HG03565 (cell line): ENCODE data around the gene SRD5A1.
"Not testable (repeated sequence)": the region's sequence is repeated elsewhere in the genome, so short reads cannot be mapped to it uniquely, and the experiment has no call there.

Experiments
- ATAC-seq: cut with Tn5 transposase; IDR thresholded peaks from one replicate; pipeline ENCODE4 v1.9.1; 2021; ENCODE audit warnings: mild to moderate bottlenecking, moderate library complexity; ENCODE audit not compliant: unreplicated experiment

The SRD5A1 gene

DNA sequence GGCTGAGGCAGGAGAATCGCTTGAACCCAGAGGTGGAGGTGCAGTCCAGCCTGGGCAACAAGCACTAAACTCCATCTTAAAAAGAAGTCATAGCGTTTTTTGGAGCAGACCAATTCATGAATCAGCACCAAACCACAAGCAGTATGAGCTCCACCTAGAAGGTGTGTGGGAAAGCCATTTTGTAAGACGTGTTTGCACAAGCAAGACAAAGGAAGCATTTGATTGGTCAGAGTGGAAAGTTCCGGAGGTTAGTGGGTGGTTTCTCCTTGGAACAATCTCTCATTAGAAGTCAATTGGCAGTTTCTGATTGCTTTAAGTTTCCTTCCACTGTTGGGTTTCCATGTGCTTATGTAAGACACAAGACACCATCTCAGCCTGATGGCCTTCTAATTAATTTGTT, 5.0 kb downstream of the SRD5A1 start:
- no peak for ATAC-seq

GRCh38 chr5:6642655-6643054, 9.4 kb downstream of the SRD5A1 start:
- no peak for ATAC-seq

DNA sequence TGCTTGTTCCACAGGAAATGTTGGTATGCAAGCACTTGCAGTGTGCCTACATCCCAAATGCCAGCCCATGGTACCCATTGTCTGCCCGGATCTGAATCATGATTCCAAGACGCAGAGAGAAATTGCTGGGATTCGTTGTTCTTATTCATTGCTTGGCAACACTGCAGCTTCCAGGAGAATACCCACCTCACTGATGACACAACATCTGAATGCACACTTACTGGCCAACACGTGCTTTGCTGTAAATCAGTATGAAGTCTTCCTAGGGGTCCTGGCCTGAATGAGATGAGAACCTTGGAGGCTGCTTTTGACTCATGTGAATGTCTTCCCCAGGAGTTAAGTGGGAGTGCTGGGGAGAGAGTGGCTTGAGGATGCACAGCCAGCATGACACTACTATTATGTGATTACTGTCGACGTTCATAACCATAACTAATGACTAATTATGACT, 11.6 kb downstream of the SRD5A1 start:
- no peak for ATAC-seq

DNA sequence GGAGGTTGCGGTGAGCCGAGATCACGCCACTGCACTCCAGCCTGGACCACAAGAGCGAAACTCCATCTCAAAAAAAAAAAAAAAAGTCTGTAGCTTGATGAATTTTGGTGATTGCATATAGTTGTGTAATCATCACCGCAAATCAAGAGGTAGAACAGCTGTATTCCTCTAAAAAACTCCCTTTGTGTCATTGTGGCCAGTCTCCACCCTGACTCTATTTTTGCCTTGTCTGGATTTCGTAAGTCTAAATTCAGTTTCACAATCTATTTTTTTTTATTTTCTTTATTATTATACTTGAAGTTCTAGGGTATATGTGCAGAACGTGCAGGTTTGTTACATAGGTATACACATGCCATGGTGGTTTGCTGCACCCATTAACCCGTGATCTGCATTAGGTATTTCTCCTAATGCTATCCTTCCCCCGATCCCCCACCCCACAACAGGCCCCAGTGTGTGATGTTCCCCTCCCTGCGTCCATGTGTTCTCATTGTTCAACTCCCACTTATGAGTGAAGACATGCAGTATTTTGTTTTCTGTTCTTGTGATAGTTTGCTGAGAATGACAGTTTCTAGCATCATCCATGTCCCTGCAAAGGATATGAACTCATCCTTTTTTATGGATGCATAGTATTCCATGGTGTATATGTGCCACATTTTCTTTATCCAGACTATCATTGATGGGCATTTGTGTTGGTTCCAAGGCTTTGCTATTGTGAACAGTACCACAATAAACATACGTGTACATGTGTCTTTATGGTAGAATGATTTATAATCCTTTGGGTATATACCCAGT, 12.5 kb downstream of the SRD5A1 start:
- ATAC-seq = not testable (repeated sequence)

DNA sequence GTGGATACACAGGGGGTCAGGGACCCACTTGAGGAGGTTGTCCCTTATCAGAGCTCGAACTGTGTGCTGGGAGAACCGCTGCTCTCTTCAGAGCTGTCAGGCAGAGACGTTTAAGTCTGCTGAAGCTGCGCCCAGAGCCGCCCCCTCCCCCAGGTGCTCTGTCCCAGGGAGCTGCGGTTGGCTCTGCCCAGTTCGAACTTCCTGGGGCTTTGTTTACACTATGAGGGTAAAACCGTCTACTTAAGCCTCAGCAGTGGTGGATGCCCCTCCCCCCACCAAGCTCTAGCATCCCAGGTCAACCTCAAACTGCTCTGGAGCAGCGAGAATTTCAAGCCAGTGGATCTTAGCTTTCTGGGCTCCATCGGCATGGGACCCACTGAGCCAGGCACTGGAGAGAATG, 15.9 kb downstream of the SRD5A1 start:
- no peak for ATAC-seq

DNA sequence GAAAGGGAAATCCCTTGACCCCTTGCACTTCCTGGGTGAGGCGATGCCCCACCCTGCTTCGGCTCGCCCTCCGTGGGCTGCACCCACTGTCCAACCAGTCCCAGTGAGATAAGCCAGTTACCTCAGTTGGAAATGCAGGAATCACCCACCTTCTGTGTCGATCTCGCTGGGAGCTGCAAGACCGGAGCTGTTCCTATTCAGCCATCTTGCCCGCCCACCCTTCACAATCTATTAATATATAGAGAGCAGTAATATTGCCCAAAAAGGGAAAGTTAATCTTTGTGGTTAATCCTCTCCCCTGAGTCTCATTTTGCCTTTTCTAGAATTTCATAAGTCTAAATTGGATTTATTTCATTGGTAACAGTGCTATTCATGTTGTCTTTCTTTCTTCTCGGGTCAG, 16.4 kb downstream of the SRD5A1 start:
- ATAC-seq = no peak

GRCh38 chr5:6652025-6652424, 18.8 kb downstream of the SRD5A1 start:
- peak; percentile 79 for ATAC-seq

DNA sequence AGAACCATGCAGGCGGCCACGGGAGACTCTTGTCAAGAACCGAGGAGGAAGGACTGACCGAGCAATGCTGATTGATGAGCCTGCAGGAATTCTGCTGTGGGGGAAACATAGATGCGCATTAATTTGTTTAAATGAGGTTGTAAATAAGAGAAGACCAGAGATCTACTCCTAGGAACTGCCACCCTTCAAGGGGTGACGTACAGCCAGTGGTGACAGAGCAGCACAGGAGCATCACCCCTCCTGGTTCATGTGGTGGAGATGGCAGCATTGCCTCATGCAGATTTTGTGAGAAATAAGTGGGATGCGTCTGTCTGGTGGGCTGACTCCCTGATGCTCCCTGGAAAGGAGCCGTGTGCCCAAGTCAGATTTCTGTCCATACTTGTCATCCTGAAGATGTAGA, 22.2 kb downstream of the SRD5A1 start:
- ATAC-seq = no peak

- ATAC-seq = no peak
These were observed 23.4 kb downstream of the SRD5A1 start for GRCh38 chr5:6656680-6657079.

DNA sequence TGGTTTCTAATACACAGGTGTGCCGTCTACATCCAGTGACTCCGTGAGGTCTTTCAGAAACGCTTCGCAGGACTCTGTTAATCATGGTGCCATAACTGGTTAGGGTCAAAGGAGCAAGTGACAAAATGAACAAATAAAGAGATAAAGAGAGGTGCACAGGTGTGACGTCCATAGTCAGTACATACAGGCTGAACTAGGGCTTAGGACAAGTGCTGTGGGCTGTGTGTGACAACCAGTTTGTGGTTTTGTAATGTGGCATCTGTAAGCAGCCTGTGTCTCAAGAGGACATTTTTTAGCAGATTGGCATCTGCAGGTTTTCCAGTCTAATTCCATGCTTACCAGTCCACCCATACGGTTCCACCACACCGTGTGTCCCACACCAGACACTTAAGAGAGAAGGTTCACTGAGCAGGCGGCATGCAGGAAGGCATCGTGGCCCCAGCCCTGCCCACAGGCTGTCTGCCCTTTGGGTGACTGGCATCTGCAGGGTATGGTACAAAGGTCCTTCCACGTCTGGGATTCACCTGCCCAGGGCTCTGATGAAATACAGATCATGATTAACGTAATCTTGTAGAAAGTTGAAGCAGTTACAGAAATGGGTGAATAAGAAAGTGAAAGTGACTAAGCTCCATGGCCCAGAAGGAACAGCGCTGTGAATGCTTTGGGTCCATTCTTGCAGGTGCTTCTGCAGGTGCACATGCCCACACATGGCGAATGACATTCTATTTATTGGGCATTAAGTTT, 26.9 kb downstream of the SRD5A1 start:
- ATAC-seq = peak; percentile 79

DNA sequence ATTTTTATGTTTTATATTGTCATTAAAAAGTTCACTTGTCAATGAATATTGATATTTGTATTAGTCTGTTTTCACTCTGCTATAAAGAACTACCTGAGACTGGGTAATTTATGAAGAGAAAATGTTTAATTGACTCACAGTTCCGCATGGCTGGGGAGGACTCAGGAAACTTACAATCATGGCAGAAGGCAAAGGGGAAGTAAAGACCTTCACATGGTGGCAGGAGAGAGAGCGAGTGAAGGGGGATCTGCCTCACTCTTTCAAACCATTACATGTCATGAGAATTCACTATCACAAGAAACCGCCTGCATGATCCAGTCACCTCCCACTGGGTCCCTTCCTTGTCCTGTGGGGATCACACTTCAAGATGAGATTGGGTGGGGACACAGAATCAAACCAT, 27.4 kb downstream of the SRD5A1 start:
- peak; percentile 27 for ATAC-seq

DNA sequence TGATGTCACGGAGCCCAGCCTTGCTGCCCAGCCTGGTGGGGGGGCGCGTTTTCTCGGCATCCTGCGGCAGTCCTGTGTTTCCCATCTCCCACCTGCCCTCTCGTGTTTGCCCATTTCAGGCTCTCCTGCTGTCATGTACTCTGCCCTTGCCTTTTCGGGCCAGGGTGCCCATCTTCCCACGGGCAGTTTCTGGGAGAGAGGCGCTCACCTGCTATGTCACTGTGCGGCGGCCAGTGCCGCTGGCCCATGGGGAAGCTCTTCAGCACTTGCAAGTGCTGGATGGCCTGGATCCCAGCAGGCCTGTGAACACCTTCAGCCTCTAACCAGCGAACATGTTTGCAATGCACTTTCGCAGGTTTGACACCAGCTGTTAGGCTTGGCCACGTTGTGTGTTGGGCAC, 33.5 kb downstream of the SRD5A1 start:
- ATAC-seq = no peak

DNA sequence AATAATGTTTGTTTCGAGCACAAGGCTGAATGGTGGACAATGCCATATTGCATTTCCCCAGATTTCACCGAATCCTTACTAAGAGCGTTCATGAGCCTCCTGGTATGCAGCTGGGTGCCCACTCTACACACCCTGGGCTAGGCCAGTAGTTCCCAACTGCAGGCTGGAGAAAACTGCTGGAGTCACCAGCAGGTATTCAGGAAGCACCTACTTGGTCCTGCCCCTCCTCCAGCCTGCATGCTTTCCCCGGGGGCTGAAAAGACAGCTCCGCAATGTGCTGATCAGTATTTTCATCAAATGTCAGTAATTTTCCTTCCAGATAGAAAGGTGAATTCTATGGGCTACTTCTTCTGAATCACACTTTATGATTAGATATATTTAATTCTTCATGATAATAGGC, 34.4 kb downstream of the SRD5A1 start:
- ATAC-seq = no peak

DNA sequence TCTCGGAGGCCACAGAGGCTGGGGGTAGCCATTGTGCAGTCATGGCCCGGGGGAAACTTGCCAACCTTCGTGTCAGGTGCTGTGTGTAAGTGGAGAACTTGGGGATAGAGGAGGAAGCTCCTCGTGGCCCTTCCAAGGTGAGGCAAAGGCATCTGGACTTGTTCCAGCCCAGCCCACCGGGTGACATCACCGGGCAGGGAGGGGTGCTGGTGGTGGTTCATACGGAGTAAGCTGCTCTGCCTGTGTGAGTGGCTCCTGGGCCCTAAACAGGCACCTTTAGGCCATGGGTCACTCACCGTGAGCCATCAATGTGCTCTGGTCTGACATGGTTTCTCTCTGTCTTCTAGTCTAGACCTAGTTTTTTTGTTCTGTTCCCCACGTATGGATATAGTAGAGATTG, 35.5 kb downstream of the SRD5A1 start:
- not testable (repeated sequence) for ATAC-seq

DNA sequence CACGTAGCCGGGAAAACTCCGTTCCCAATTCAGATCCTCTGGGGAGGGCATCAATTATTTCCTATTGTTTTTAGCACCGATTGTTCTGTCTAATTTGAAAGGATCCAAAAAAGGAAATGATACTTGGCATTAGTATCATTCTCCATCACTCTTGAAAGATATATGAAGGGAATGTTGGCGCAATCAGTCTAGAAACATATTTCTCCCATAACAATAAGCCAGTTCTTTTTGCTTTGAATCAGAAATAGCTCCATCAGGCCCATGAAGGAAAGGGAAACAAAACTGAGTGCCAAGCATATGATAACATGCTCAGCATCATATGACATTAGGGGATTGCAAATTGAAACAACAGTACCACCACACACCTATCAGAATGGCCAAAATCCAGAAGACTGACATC, 39.8 kb downstream of the SRD5A1 start:
- ATAC-seq = no peak

GRCh38 chr5:6673963-6674362, 40.7 kb downstream of the SRD5A1 start:
- ATAC-seq = no peak

DNA sequence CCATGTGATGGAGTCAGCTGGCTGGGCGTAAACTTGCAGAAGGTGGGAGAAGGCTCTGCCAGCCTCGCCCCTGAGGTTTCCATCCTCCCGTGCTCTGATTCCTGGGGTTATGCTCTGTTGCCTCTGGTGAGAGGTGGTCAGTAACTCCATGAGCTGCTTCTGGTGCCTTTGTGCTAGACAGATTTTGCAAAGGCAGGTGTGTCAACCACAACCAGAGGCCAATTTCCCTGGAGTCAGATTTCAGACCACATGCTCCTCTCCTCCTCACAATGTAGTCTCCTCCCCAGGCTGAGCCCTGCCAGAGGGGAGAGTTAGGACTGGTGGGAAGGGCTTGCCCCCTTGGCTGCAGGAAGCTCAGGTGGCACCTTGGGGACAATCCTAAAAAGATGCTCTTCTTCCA, 41.2 kb downstream of the SRD5A1 start:
- ATAC-seq = no peak

- ATAC-seq = no peak
These were observed 41.6 kb downstream of the SRD5A1 start for GRCh38 chr5:6674886-6675285.

DNA sequence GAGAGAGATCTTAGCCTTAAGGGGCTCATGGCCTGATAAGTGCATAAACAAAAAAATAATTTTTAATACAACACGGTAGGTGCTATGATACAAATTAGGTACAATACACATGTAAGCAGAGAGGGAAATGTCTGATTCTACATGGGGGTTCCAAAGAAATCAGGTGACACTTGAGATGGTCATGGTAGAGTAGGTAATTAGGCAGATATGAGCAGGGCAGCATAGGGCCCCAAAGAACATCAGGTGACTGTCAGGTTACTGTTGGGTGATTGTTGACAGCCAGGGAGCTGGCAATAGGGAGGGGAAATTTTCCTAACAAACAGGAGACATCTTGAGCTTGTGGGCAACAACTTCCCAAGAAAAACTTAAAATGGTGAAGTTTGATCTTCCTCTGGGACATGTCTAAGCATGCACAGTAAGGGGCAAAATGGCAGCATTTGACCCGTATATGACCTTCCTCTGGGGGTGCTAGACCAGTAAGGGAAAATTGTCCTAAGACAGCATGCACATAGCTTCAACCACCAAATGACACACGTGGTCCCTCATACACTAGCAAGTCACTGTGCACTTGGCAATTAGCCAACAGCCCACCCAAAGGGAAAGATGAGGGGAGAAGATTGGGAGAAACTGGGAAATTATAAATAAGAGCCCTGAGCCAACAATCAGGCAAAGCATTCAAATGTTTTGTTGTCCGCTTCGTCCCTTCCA, 42.7 kb downstream of the SRD5A1 start:
- ATAC-seq = no peak

GRCh38 chr5:6676702-6677101, 43.5 kb downstream of the SRD5A1 start:
- no peak for ATAC-seq

- no peak for ATAC-seq
These were observed 45.1 kb downstream of the SRD5A1 start for GRCh38 chr5:6678385-6678784.

- no peak for ATAC-seq
These were observed 47.7 kb downstream of the SRD5A1 start for GRCh38 chr5:6680922-6681321.
